Erythroblast (primary cell): Measurements from ENCODE around the gene CFI.

ENCODE experiments used
- GATA1 ChIP-seq: IDR thresholded peaks from 2 replicates; pipeline ENCODE4 v1.6.1; 2011; ENCODE audit warnings: low read depth, mild to moderate bottlenecking, control low read depth, low read length, moderate library complexity
- POLR2A ChIP-seq: IDR thresholded peaks from 2 replicates; pipeline ENCODE4 v1.6.1; 2011; ENCODE audit warnings: mild to moderate bottlenecking, low read length

- TF ChIP-seq POLR2A (no peak), GATA1 (no peak)
Observed at GRCh38 chr4:109703664-109704361, 98.0 kb downstream of the CFI start.
